Adrenal gland (tissue), 5 donors: ENCODE data around the gene PPP6R2.

Source experiments
- POLR2A ChIP-seq, 2 donors: fragments of 450-650 bp; IDR thresholded peaks; one replicate each; pipeline ENCODE4 v1.6.1; 2017; ENCODE audit warnings: antibody characterized with exemption in 2 of 2, mild to moderate bottlenecking in 2 of 2, moderate library complexity in 1 of 2
- TF ChIP-seq, protein P1 (sequence below), 6 experiments: fragments of 450-650 bp in 4 of 6; fragments of 200-600 bp in 2 of 6; sonication (generic) in 1 of 6; IDR thresholded peaks; 1 replicate in 5 of 6; 2 replicates in 1 of 6; pipeline versions ENCODE4 v1.5.1 to v1.8.0; 2016 to 2021; ENCODE audit warnings: antibody characterized with exemption in 6 of 6, mild to moderate bottlenecking in 2 of 6, moderate library complexity in 1 of 6
- donor health status: DM: no; HTN: no; CAD: no.

DNA sequence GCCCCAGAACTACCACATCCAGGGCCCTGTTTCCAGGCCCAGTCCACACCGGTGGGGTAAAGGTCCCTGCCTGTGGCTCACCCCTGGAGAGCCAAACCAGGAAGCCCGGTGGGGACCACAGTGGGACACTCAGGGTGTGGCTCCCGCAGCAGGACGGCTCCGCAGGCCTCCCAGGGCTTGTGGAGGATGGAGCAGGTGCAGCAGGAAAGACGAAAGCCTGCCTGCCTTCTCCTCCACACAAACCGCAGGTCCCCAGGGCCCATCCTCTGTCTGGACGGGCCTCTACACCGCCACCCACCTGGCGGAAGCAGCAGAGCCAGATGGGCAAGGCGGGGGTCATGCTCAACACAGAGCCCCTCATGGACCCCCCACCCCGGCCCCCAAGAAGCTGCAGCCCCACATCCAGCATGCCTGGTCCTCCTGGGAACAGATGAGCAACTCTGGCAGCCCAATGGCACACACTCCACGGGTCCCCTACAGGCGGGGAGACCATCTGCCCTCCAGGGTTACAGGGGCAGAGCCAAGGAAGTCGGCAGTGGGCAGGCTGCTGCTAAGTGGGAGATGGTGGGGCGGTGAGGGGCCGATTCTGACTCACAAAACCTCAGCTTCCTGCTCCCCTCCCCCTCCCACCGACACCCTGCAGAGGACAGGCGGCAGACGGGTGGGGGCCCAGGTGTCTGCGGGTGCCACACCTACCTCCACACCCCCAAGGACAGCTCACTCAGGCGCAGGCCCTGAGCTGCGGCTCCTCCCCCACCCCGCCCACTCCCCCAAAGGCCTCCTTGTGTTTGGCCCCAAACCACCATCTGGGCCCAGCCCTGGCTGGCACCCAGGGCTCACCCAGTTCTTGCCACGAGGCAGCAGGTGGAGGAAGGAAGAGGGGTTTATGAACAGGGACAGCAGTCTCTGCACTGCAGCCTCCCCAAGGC lies 126.5 kb downstream of the PPP6R2 start:
- no peak for TF ChIP-seq POLR2A (IDR thresholded peaks at IDR 0.05)
- TF ChIP-seq, protein P1, sequence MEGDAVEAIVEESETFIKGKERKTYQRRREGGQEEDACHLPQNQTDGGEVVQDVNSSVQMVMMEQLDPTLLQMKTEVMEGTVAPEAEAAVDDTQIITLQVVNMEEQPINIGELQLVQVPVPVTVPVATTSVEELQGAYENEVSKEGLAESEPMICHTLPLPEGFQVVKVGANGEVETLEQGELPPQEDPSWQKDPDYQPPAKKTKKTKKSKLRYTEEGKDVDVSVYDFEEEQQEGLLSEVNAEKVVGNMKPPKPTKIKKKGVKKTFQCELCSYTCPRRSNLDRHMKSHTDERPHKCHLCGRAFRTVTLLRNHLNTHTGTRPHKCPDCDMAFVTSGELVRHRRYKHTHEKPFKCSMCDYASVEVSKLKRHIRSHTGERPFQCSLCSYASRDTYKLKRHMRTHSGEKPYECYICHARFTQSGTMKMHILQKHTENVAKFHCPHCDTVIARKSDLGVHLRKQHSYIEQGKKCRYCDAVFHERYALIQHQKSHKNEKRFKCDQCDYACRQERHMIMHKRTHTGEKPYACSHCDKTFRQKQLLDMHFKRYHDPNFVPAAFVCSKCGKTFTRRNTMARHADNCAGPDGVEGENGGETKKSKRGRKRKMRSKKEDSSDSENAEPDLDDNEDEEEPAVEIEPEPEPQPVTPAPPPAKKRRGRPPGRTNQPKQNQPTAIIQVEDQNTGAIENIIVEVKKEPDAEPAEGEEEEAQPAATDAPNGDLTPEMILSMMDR (IDR thresholded peaks at IDR 0.05) = no peak
